Measurements from ENCODE around the gene JMJD1C. TPM values are rescaled to one million over a fixed set of nuclear protein-coding genes. Genes with fewer than 3 reads are reported as not detected.
"Not testable (repeated sequence)": the region's sequence is repeated elsewhere in the genome, so short reads cannot be mapped to it uniquely, and the experiment has no call there.

Gene JMJD1C
- total RNA-seq, 1 experiment from 2014 or later = 67.6 TPM

DNA sequence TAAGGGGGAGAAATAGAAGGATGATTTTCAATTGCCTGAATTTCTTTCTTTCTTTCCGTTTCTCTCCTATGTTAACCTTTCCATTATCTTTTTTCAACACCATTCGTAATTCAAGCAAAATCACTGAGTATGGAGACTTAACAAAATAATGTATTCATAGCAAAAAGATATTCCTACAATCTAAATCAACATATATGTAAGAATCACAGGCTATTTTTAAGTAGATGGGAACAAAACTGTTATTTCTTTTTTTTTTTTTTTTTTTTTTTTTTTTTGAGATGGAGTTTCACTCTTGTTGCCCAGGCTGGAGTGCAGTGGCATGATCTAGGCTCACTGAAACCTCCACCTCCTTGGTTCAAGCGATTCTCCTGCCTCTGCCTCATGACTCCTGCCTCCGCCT is 27.2 kb upstream of the JMJD1C start:
- no peak overlapping the region for H3K27ac Mint-ChIP-seq (ENCODE audit: unreplicated experiment)
- no TSS peak for BruUV-seq (replicated peaks)
- CTCF ChIA-PET = no interaction called here

DNA sequence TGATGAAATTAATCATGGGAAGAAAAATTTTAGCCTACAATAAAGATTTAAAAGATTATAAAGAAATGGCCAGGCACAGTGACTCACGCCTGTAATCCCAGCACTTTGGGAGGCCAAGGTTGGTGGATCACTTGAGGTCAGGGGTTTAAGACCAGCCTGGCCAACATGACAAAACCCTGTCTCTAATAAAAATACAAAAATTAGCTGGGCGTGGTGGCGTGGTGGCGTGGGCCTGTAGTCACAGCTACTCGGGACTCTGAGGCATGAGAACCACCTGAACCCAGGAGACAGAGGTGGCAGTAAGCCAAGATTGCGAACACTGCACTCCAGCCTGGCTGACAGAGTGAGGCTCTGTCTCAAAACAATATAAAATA is 26.5 kb upstream of the JMJD1C start:
- BruUV-seq (replicated peaks); H3K27ac Mint-ChIP-seq (ENCODE audit: unreplicated experiment); H3K36me3 Mint-ChIP-seq (ENCODE audit: insufficient read depth, unreplicated experiment); H3K4me3 Mint-ChIP-seq (ENCODE audit: low read depth, unreplicated experiment); intact Hi-C loops (cut with micrococcal nuclease; ENCODE audit: unreplicated experiment); DNase-seq; H3K9me3 Mint-ChIP-seq (ENCODE audit: low read depth, unreplicated experiment); H3K4me1 Mint-ChIP-seq (ENCODE audit: low read depth, unreplicated experiment); H3K27me3 Mint-ChIP-seq (ENCODE audit: unreplicated experiment); CTCF ChIA-PET: not testable (repeated sequence)

More for the DNA sequence above, 27.2 kb upstream of the JMJD1C start:
- DNase-seq = no peak
- TF ChIP-seq, protein P1, sequence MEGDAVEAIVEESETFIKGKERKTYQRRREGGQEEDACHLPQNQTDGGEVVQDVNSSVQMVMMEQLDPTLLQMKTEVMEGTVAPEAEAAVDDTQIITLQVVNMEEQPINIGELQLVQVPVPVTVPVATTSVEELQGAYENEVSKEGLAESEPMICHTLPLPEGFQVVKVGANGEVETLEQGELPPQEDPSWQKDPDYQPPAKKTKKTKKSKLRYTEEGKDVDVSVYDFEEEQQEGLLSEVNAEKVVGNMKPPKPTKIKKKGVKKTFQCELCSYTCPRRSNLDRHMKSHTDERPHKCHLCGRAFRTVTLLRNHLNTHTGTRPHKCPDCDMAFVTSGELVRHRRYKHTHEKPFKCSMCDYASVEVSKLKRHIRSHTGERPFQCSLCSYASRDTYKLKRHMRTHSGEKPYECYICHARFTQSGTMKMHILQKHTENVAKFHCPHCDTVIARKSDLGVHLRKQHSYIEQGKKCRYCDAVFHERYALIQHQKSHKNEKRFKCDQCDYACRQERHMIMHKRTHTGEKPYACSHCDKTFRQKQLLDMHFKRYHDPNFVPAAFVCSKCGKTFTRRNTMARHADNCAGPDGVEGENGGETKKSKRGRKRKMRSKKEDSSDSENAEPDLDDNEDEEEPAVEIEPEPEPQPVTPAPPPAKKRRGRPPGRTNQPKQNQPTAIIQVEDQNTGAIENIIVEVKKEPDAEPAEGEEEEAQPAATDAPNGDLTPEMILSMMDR (IDR thresholded peaks at IDR 0.05; ENCODE audit: unreplicated experiment) = no peak
- intact Hi-C loops (cut with micrococcal nuclease; ENCODE audit: unreplicated experiment) = no loop called here
- Mint-ChIP-seq H3K4me3 (ENCODE audit: low read depth, unreplicated experiment) (no peak overlapping the region), H3K4me1 (ENCODE audit: low read depth, unreplicated experiment) (no peaks in the 10 kb centered on the region), H3K27me3 (ENCODE audit: unreplicated experiment) (no peaks in the 10 kb centered on the region), H3K9me3 (ENCODE audit: low read depth, unreplicated experiment) (no peaks in the 10 kb centered on the region), H3K36me3 (ENCODE audit: insufficient read depth, unreplicated experiment) (peaks cover 5% of the 10 kb centered on the region)

DNA sequence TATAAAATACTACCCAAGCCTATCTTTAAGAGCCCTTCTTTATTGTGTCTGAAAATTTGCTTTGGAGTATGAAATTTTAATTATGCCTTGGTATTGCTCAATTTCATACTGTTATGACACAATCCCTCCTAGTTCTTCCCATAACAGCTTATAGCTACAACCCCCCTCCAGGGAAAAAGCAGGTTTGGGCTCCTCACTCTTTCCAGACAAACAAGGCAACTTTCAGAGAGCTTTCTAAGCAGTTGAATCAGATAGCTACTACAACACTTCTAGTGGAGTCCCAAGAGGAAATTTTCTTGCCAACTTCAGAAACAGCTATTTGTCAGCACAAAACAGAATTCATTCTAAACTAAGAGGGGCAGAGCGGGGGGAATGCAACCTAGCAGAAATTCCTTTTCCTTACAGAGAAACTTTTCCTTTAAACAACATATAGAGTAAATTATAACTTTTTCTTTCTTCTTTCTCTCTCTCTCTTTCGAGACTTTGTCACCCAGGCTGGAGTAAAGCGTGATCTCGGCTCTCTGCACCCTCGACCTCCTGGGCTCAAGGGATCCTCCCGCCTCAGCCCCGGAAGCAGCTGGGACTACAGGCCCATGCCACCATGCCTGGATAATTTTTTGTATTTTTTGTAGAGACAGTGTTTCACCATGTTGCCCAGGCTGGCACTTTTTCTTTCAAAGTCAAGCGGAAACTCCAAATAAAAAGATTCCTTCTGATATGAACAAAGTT is 26.0 kb upstream of the JMJD1C start:
- Mint-ChIP-seq H3K9me3 (ENCODE audit: low read depth, unreplicated experiment) (no peaks in the 10 kb centered on the region), H3K4me1 (ENCODE audit: low read depth, unreplicated experiment) (no peaks in the 10 kb centered on the region), H3K27me3 (ENCODE audit: unreplicated experiment) (no peaks in the 10 kb centered on the region), H3K36me3 (ENCODE audit: insufficient read depth, unreplicated experiment) (peaks cover 5% of the 10 kb centered on the region), H3K27ac (ENCODE audit: unreplicated experiment) (no peak overlapping the region), H3K4me3 (ENCODE audit: low read depth, unreplicated experiment) (no peak overlapping the region)
- TF ChIP-seq, protein P1 (IDR thresholded peaks at IDR 0.05; ENCODE audit: unreplicated experiment) = no peak
- no TSS peak for BruUV-seq (replicated peaks)
- peak; percentile 22 for DNase-seq
- CTCF ChIA-PET = interaction anchor here (1.4 kb wide), 1 partner anchor 9 kb away, joined by 3 read pairs; no protein-coding TSS in a partner anchor
- intact Hi-C loops (cut with micrococcal nuclease; ENCODE audit: unreplicated experiment) = no loop called here

DNA sequence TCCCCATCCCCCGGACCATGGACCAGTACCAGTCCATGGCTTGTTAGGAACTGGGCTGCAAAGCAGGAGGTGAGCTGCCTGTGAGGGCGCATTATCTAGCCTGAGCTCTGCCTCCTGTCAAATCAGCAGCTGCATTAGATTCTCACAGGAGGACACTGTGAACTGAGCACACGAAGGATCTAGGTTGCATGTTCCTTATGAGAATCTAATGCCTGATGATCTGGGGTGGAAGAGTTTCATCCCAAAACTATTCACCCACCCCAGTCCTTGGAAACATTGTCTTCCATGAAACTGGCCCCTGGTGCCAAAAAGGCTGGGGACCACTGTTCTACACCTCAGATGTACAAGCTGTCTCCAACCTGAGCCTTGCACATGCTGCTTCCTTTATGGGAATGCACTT is 24.1 kb upstream of the JMJD1C start:
- Mint-ChIP-seq H3K36me3 (ENCODE audit: insufficient read depth, unreplicated experiment) (peaks cover 5% of the 10 kb centered on the region), H3K4me3 (ENCODE audit: low read depth, unreplicated experiment) (no peak overlapping the region), H3K27me3 (ENCODE audit: unreplicated experiment) (no peaks in the 10 kb centered on the region), H3K27ac (ENCODE audit: unreplicated experiment) (no peak overlapping the region), H3K9me3 (ENCODE audit: low read depth, unreplicated experiment) (no peaks in the 10 kb centered on the region), H3K4me1 (ENCODE audit: low read depth, unreplicated experiment) (no peaks in the 10 kb centered on the region)
- TF ChIP-seq, protein P1 (IDR thresholded peaks at IDR 0.05; ENCODE audit: unreplicated experiment) = no peak
- no TSS peak for BruUV-seq (replicated peaks)
- intact Hi-C loops (cut with micrococcal nuclease; ENCODE audit: unreplicated experiment) = no loop called here
- DNase-seq = no peak
- CTCF ChIA-PET = interaction anchor here (0.5 to 1.4 kb wide), 4 partner anchors 11 to 115 kb away, joined by 3 read pairs; no protein-coding TSS in a partner anchor

DNA sequence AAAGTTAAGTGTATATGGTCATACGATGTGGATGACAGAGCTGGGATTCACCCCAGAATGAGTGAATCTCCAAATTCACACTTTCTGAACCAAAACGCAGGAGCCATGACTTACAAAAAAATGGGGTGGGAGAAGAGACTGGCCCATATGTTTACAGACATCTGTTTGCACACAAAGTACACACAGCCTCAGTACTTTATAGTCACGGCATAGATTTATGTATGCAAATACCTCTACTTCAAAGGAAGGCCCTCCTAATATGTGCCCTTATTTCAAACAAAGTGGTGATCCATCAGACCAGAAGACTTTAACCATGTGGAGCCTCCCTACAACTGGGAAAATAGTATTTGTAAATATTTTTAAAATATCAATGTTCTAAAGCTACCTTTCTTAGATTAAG is 22.2 kb upstream of the JMJD1C start:
- peaks cover 5% of the 10 kb centered on the region for H3K36me3 Mint-ChIP-seq (ENCODE audit: insufficient read depth, unreplicated experiment)
- no peaks in the 10 kb centered on the region for H3K9me3 Mint-ChIP-seq (ENCODE audit: low read depth, unreplicated experiment)
- H3K27ac Mint-ChIP-seq (ENCODE audit: unreplicated experiment) = no peak overlapping the region
- no TSS peak for BruUV-seq (replicated peaks)
- no peaks in the 10 kb centered on the region for H3K27me3 Mint-ChIP-seq (ENCODE audit: unreplicated experiment)
- H3K4me1 Mint-ChIP-seq (ENCODE audit: low read depth, unreplicated experiment) = no peaks in the 10 kb centered on the region
- DNase-seq = no peak
- intact Hi-C loops (cut with micrococcal nuclease; ENCODE audit: unreplicated experiment) = no loop called here
- H3K4me3 Mint-ChIP-seq (ENCODE audit: low read depth, unreplicated experiment) = no peak overlapping the region
- TF ChIP-seq, protein P1 (IDR thresholded peaks at IDR 0.05; ENCODE audit: unreplicated experiment) = no peak
- CTCF ChIA-PET = no interaction called here
